ENCODE data around the gene DNAH2.

DNA sequence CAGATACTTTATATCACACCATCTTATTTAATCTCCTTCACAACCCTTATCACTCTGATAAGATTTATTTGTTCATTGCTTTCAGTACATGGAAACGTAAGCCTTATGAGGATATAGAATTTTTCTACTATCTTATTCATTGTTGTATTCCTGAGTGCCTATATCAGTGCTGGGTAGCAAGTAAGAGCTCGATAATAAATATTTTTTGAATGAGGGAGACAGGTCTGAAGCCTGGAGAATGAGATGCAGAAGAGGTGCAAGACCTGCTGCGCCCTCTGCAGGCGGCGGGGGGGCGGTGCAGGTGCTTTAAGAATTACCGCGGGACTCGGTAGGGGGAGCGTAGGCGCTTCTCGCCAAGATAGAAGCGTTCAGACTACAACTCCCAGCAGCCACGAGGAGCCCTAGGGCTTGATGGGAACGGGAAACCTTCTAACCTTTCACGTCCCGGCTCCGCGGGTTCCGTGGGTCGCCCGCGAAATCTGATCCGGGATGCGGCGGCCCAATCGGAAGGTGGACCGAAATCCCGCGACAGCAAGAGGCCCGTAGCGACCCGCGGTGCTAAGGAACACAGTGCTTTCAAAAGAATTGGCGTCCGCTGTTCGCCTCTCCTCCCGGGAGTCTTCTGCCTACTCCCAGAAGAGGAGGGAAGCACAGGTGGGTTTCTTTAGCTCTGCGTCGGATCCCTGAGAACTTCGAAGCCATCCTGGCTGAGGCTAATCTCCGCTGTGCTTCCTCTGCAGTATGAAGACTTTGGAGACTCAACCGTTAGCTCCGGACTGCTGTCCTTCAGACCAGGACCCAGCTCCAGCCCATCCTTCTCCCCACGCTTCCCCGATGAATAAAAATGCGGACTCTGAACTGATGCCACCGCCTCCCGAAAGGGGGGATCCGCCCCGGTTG is 29.4 kb upstream of the DNAH2 start, which contains the start of gene WRAP53:
- peak; percentile 95 to 97 for TF ChIP-seq CTCF (conservative IDR thresholded peaks at IDR 0.05 in 1 of 2, IDR thresholded peaks at IDR 0.05 in 1 of 2; ENCODE audit: extremely low read depth in 1 of 2, insufficient read depth in 1 of 2, low read depth in 1 of 2, low read length in 2 of 2)
- no peak for TF ChIP-seq EZH2 (IDR thresholded peaks at IDR 0.05; ENCODE audit: borderline replicate concordance, low read length)

All from mammary epithelial cell (primary cell).